Measurements from ENCODE around the gene BAK1.

The BAK1 gene

DNA sequence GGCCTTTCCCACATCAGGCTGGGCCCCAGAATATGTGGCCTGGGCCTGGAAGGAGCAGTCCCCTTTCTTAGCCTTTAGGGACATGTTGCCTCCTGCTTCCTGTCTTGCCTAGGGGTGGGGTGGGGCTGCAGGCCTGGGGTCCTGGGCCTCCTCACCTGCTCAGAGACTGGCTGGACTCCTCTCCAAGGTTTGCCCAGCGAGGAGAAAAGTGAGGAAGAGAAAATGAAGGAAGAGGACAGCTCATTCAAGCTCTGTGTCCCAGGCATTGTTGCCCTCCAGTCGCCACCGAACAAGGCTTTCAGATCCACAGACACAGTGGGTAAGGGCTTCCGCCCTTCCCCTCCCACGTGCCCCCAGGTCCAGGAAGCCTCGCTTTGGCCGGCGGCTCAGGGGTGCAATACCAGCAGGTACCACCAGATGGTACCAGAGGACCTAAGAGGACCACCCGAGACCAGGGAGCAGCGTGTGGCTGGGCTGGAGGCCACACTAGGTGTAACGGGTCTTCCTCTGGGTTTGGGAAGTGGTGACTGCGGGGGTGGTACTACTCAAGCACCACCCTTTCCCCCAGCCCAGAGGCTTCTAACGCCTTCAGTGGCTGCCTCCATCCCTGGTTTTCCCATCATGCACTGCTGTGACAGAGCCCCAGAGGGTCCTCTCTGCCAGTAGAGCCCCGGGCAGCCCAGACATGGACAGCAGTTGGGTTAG, 5.5 kb upstream of the BAK1 start:
- DNase-seq = peak; percentile 33

DNA sequence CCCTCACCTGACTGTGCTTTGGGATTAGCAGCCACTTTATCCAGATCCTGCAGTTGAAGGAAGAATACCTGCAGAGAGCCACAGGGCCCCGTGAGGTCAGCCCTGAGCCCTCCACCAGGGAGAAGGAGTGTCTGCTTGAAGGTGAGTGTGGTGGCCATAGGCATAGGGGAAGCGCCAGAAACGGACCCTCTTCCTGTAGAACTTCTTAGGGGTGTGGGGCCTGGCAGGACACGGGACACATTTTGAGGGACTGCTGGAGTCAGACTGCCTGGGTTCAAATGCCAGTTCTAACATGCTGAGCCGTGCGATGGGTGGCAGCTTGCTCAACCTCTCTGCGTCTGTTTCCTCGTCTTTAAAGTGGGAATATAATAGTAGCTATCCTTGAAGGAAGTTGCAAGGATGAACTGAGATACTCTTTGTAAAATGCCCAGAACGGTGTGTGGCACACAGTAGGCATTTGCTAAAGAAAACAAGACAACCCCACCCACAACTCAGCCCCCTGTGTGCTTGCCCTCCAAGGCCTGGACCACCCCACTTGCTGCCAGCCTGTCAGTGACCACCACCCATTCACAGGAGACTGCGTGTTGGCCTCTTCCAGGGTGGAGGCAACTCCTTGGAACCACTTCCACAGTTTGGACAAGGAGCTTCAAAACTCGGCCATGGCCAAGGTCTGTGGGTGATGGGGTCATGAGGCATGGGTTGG, 4.8 kb upstream of the BAK1 start:
- DNase-seq = no peak

DNA sequence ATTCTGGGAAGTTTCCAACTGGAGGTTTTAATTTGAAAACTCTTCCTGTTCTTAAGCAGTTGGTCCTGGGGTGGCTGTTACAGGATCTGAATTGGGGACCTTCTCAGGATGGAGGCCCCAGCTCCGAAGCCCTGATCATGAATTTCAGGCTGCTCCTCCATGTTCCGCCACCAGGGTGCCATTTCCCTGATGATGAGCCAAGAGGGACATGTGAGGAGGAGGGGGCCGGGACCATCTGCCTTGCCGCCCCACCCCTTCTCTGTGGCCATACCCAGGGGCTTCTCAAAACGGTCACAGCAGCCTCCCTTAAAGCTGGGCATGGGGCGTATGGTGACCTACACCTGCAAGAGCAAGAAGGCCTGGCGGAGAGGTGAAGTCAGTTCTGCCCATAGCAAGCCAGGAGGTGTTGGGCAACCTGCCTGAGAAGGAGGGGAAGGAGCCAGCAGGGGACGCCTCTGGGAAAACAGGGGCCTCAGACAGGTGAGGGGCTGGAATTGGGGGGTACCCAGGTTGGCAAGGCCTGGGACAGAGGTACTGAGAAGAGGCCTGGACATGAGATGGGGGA, 3.6 kb upstream of the BAK1 start:
- DNase-seq = no peak

DNA sequence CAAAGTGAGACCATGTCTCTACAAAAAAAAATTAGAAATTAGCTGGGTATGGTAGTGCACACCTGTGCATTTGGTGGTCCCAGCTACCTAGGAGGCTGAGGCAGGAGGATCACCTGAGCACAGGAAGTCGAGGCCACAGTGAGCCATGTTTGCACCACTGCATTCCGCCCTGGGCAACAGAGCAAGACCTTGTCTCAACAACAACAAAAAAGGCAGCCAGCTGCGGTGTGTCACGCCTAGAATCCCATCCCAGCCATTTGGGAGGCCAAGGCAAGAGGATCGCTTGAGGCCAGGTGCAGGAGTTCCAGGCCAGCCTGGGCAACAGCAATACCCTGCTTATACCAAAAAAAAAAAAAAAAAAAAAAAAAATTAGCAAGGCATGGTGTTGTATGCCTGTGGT, 1.1 kb upstream of the BAK1 start:
- DNase-seq = no peak

DNA sequence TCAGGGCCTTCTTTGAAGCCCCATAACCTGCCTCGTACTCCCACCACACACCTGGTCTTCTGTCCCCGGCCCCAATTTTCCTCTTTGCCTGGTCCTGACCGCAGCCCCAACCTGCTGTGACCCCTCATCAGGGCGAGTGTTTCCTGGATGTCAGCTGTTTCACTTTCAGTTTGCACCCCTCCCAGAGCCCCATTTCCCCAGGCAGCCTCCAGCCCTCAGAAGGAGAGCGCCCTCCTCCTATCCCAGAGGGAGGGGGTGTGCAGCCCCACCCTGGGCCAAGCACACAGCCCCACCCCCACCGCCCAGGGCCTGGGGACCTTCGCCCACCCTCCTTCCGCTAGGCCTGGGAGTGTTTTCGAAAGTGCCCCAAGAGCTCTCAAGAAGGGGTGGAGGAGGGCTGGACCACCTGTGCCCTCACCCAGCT, 1.5 kb downstream of the BAK1 start:
- DNase-seq = no peak

DNA sequence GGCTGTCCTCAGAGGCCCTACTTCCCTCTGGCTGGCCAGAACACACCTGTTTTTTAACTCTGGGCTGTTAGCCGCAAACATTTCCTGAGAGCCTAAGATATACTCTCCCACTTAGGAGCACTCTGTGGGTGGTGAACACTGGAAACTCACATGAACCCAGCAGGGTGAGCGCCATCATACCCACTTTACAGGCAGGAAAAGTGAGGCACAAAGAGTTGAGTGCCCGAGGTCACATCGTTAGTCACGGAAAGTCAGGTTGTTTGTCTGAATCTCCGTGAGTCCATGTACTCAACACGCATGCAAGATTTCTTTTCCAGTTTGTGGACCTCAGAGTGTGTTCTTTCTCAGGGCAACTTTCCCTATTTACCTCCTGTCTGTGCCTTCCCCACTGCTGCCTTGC, 1.9 kb downstream of the BAK1 start:
- DNase-seq = no peak

DNA sequence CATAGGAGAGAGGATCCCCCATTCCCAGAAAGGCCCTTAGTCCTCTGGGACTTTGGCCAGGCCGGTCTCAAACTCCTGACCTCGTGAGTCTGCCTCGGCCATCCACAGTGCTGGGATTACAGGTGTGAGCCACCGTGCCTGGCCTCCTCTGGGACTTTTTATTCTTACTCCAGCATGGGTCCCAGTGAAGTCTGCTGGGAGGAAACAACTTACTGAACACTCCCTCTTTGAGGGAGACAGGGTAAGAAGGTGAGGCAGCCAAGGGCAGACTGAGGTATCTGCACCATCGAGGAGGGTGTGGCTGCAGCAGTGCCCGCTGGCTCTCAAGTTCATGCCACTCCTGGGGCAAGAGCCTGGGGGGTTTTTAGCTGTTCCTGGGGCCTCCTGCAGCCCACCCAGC, 2.4 kb downstream of the BAK1 start:
- no peak for DNase-seq

DNA sequence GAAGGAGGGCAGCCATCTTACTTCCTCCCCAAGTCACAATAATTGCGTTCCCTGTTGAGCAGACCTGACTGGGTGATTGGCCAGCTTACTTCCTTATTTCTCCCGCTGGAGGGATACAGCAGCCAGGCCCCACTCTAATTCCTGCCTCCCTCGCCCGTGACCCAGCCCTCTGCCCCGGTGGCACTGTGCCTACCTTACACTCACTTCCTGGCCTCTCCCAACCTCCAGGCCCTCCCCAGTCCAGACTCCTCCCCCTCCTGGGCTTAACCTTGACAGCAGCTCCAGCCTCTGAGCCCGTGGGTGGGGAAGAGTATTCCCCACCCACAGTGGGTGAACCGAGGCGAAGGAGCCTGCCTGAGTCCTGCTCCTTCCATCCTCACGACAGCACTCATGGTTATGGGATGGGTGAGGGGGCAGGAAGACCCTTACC, 3.0 kb downstream of the BAK1 start:
- DNase-seq = no peak

DNA sequence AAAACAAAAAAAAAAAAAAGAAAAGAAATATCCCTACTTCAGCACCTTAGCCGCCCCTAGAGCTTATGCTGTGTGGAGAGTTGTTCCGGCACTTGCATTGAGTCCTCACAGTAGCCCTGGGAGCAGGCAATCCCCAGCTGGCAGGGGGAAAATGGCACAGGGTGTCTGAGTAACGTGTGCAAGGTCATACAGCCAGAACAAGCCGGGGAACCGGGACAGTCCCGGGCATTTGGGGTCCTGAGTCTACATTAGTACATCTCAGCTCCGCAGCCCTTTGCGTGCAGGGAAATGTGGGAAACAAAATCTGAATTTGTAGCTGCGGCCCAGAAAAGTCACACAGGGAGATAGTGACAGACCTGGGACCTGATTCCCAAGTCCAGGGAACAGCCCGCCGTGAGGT, 3.4 kb downstream of the BAK1 start:
- no peak for DNase-seq

DNA sequence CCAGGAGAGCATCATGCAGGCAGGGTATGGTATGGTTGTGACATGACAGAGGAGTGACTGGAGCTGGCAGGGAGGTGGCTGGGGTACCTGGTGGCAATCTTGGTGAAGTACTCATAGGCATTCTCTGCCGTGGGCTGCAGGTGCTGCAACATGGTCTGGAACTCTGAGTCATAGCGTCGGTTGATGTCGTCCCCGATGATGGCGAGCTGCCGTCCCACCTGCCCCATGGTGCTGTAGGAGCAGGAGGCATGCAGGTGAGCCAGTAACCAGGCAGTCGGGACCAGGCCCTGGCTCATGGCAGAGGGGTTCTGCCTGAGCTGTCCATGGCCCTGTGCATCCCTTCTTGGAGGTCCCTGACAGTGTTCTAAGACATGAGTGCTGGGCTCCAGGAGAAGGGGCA, 4.9 kb downstream of the BAK1 start:
- DNase-seq = no peak

DNA sequence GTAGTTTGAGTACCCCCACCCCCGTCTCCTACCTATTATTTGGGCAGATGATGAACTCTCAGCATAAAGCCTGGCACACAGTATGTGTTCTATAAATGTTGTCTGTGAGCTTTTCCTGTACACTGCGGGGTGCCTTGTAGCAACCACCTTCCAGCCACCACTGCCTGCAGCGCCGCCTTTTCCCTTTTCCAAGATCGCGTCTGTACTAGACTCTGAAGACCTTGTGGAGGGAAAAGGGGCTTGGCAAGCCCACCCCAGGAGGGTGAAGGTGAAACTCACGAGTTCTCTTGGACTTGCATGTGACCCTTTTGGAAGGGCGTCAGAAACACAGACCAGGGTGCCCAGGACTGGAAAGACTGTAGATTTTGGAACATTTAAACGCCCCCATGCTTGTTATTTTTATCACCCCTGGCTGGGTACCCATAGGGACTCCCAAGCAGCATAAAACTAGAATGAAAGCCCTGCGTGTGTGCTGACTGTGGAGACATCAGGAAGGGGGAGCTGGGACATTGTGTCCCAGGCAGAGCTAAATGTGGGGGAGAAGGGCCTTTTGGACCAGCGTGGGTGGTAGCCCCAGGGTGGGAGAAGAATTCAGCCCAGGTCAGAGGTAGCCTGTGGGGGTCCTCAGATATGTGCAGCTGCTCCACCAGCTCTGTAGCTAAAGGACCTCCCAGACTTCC, 8.3 kb downstream of the BAK1 start:
- no peak for DNase-seq

DNA sequence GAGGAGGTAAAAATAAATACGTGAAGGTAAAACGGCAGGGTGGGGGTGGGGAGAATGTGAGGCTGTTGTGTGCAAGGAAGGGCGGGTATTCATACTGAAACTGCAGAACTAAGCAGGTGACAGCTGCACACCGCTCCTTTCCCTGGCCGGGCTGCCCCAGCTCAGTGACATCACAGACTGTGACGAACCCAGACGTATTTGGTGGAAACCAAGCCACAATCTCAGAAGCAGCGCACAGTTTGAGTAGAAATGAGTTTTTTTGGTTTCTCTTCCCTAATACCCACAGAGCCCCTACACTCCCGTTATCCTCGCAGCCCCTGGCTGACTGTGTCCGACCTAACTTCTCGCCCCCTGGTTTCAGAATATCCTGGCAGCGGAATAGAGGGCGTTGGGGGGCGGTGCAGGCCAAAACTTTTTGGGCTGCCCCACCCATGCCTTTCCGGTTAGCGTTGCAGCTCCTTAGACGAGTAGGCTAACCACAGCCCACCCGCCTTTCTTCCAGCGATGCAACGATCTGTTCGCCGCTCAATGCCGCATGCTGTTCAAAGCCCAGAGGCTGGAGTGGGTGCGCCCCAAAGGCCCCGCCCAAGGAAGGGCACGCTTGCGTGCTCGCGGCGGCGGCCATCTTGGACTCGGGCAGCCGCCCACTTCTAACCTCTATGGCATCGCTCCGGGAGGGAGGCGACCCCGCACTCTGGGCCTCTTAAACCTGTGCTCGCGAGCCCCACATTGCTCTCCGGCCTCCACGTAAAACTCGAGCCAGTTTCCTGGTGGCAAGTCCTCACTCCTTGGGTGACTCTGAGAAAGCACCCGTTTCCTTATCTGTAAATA, 9.1 kb downstream of the BAK1 start:
- DNase-seq = peak; percentile 48

DNA sequence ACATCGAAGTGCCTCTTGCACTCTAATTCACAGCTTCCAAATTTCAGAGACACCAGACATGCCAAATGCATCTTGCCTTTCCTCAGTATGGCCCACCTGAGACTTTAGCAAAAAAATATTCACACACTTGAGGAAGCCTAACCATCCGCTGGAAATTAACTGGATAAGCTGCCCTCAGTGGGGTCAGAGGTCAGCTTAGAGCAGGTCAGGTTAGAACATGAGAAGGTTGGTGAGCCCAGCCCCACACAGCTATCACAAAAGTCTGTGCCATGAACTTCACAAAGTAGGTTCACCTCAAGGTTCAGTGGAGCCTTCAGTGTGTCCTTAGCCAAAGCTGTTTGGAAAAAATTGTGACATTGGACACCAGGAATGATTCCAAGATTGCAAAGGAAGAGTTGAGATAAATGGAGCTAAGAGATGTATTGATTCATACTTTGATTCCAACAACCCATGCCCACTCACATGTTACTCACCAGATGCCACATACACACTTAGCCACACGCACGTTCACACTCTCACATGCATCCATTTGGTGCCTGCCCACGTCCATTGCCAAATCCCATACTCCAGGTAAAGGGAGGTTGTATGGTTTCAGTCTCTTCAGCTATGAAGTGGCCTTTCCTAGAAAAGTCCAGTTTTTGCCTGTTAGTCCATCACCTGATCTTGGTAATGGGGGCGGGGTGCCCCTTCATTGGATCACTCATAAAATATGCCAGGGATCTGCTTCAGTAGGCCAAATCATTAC, 11.1 kb downstream of the BAK1 start:
- no peak for DNase-seq

DNA sequence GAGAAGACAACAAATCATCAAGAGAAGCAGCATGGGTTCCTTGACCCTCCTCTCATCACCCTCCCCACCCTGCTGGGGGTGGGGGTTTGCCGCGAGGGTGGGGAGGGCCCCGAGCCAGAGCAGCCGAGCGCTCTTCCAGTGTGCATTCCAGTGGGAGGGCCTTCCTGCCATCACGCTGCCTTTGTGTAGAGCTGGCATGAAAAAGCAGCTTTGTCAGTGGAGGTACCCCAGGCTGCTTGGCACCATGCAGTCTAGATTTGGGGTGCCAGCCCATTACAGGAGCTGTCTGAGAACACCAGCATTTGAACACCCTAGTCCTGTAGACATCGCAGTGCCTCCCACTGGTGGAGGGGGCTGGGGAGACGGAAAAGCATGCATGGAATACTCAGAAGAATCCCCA, 12.2 kb downstream of the BAK1 start:
- no peak for DNase-seq

DNA sequence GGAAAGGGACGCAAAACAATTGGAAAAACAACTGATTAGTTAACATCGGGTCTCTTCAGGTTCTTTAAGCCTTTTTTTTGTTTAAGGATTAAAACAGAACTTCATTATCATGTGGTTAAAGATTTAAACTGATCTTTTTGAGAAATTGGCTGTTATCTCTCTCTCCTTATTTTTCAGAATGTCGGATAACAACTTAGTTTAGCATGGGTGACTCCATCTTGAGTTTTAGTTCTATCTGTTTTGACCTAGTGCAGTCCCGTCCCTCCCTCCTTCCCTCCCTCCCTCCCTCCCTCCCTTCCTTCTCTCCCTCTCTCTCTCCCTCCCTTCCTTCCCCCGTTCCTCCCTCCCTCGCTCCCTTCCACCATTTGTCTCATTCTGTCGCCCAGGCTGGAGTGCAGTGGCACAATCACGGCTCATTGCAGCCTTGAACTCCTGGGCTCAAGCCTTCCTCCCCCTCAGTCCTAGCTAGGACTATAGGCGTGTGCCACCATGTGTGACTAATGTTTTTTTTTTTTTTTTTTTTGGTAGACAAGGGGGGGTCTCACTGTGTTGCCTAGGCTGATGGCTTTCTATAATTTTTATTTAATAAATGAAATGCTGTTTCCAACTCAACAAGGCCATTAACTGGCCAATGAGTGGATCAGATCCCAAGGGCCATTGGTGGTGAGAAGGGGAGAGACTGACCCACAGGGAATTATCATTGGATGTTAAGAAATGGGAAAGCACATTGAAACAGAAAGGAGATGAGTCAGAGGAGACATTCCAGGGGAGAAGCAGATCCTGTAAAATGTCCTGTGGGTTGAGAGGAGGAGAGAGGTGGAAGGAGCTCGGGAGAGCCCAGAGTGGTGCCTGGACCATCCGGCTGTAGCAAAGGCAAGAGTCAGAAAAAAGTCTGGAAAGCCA, 13.6 kb downstream of the BAK1 start:
- no peak for DNase-seq

DNA sequence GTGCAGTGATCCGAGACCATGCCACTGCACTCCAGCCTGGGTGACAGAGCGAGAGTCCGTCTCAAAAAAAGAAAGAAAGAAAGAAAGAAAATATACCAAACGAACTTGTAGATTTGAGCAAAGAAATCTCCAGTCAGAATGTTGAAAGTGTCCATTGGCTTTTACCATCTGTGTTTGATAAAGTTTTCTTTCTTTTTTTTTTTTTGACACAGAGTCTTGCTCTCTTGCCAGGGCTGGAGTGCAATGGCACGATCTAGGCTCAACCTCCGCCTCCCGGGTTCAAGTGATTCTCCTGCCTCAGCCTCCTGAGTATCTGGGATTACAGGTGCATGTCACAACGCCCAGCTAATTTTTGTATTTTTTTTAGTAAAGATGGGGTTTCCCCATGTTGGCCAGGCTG, 21.3 kb downstream of the BAK1 start:
- DNase-seq = no peak

DNA sequence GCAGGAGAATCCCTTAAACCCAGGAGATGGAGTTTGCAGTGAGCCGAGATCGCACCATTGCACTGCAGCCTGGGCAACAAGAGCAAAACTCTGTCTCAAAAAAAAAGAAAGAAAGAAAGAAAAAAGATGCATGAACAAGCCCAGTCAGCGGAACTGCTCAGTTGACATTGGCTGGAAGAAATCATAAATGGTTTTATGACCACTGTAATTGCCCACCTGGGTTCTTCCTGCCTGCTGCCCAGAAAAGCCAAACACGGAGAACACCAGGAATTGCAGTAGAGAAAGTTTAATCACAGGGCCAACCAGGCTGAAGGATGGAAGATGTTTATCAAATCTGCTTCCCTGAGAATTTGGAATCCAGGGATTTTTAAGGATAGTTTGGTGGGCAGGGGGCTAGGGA, 22.7 kb downstream of the BAK1 start:
- DNase-seq = no peak

DNA sequence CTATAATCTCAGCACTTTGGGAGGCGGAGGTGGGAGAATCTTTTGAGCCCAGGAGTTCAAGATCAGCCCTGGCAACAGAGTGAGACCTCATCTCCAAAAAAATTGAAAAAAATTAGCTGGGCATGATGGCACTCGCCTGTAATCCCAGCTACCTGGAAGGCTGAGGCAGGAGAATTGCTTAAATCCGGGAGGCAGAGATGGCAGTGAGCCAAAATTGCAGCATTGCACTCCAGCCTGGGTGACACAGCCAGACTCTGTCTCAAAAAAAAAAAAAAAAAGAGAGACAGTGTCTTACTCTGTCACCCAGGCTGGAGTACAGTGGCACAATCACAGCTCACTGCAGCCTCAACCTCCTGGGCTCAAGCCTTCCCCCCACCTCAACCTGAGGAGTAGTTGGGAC, 27.2 kb downstream of the BAK1 start:
- DNase-seq = peak; percentile 4

DNA sequence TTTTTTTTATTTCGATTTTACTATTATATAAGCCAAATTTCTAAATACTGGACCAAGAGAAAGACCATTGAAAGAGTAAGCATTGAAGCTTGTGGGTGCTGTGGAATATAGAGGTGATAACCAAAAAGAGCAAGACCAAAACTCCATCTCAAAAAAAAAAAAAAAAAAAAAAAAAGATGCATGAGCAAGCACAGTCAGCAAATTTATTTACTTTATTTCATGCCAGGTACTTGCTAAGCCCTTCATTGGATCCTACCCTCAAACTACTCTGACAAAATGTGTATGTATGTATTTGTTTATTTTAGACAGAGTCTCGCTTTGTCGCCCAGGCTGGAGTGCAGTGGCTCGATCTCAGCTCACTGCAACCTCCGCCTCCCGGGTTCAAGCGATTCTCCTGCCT, 27.8 kb downstream of the BAK1 start:
- DNase-seq = no peak

DNA sequence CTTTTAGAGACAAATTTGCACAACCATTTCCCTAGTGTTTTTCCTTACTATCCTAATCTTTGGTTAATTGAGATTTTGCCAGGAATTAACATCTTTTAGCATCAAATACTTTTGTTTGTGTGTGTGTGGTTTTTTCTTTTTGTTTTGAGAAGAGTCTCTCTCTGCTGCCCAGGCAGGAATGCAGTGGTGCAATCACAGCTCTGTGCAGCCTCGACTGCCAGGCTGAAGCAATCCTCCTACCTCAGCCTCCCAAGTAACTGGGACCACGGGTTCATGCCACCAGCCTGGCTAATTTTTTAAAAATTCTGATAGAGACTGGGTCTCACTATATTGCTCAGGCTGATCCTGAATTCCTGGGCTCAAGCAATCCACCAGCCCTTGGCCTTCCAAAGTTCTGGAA, 28.5 kb downstream of the BAK1 start:
- DNase-seq = no peak

DNA sequence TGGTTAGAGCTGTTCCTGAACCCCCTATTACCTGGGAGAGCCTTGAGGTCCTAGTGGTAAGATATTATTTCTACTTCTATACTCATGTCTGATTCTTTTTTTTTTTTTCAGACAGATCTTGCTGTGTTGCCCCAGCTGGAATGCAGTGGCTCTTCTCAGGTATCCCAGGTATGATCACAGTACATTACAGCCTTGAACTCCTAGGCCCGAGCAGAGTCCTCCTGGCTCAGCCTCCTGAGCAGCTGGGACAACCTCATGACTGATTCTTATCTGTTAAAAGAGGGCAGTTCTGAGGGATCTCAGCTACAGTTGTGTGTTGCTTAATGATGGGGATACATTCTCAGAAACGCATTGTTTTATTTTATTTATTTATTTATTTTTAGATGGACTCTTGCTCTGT, 30.2 kb downstream of the BAK1 start:
- no peak for DNase-seq

Data from SHP77 treated with DMSO at 0.1 percent for 48 hours (cell line).